ENCODE data around the gene MIOX.
A peak's percentile ranks its signal among the peaks of the same experiment; 100 is the strongest.

MIOX gene

GRCh38 chr22:50486561-50487289 is at the start of gene MIOX:
MIOX (plus strand) TSS chr22:50486859; CDS start chr22:50486898, 39 bp downstream.
- H3K4me3 ChIP-seq (replicated peaks; ENCODE audit: low read depth, low read length) = peak within 1 kb of the TSS; percentile 10; the same call in 1 of the 2 replicates

GRCh38 chr22:50437511-50438304 is 49.0 kb upstream of the MIOX start:
- Histone ChIP-seq H3K36me3 (ENCODE audit: control insufficient read depth, insufficient read depth, low read length) (peaks cover 51% of the 10 kb centered on the region), H3K27me3 (replicated peaks; ENCODE audit: control insufficient read depth, insufficient read depth, low read length) (no peaks in the 10 kb centered on the region), H3K4me3 (replicated peaks; ENCODE audit: low read depth, low read length) (no peak overlapping the region)
- no peak for TF ChIP-seq CTCF (IDR thresholded peaks at IDR 0.05; ENCODE audit: insufficient read depth, low read length, poor library complexity, severe bottlenecking)
- DNase-seq (ENCODE audit: extremely low read depth, insufficient read length) = peak; percentile 13

More at GRCh38 chr22:50486561-50487289, at the start of gene MIOX:
- TF ChIP-seq CTCF (IDR thresholded peaks at IDR 0.05; ENCODE audit: insufficient read depth, low read length, poor library complexity, severe bottlenecking) = no peak
- peak; percentile 18 for DNase-seq (ENCODE audit: extremely low read depth, insufficient read length)
- Histone ChIP-seq H3K27me3 (replicated peaks; ENCODE audit: control insufficient read depth, insufficient read depth, low read length) (no peaks in the 10 kb centered on the region; the same call in 1 of the 2 replicates), H3K36me3 (ENCODE audit: control insufficient read depth, insufficient read depth, low read length) (no peaks in the 10 kb centered on the region)

GRCh38 chr22:50438305-50439275 is 48.1 kb upstream of the MIOX start:
- Histone ChIP-seq H3K27me3 (replicated peaks; ENCODE audit: control insufficient read depth, insufficient read depth, low read length) (no peaks in the 10 kb centered on the region), H3K4me3 (replicated peaks; ENCODE audit: low read depth, low read length) (no peak overlapping the region), H3K36me3 (ENCODE audit: control insufficient read depth, insufficient read depth, low read length) (peaks cover 49% of the 10 kb centered on the region)
- peak; percentile 9 for DNase-seq (ENCODE audit: extremely low read depth, insufficient read length)
- no peak for TF ChIP-seq CTCF (IDR thresholded peaks at IDR 0.05; ENCODE audit: insufficient read depth, low read length, poor library complexity, severe bottlenecking)

- H3K4me3 ChIP-seq (replicated peaks; ENCODE audit: low read depth, low read length) = no peak overlapping the region
- peak; percentile 6 for DNase-seq (ENCODE audit: extremely low read depth, insufficient read length)
- peaks cover 52% of the 10 kb centered on the region for H3K36me3 ChIP-seq (ENCODE audit: control insufficient read depth, insufficient read depth, low read length)
- no peaks in the 10 kb centered on the region for H3K27me3 ChIP-seq (replicated peaks; ENCODE audit: control insufficient read depth, insufficient read depth, low read length)
- TF ChIP-seq CTCF (IDR thresholded peaks at IDR 0.05; ENCODE audit: insufficient read depth, low read length, poor library complexity, severe bottlenecking) = no peak
These were observed 47.3 kb upstream of the MIOX start for GRCh38 chr22:50439314-50439870.

- Histone ChIP-seq H3K4me3 (replicated peaks; ENCODE audit: low read depth, low read length) (no peak overlapping the region), H3K27me3 (replicated peaks; ENCODE audit: control insufficient read depth, insufficient read depth, low read length) (no peaks in the 10 kb centered on the region), H3K36me3 (ENCODE audit: control insufficient read depth, insufficient read depth, low read length) (peaks cover 52% of the 10 kb centered on the region)
- TF ChIP-seq CTCF (IDR thresholded peaks at IDR 0.05; ENCODE audit: insufficient read depth, low read length, poor library complexity, severe bottlenecking) = no peak
- peak; percentile 5 for DNase-seq (ENCODE audit: extremely low read depth, insufficient read length)
These were observed 46.8 kb upstream of the MIOX start for GRCh38 chr22:50439871-50440331.

All from GM06990 (cell line).